K562 (cell line): ENCODE data around the gene KCNK2. TPM values are rescaled to one million over a fixed set of nuclear protein-coding genes. Genes with fewer than 3 reads are reported as not detected.

Experiments used
- ATAC-seq: fragments of 200-7000 bp; cut with Tn5 transposase; 3 replicates; pipeline ENCODE4 v1.9.1; 2020; ENCODE audit warnings: moderate library complexity
- BruUV-seq: library from RNA; stranded (reverse); fragments of 400-500 nt; replicated peaks from 2 replicates; lab custom pipeline; 2021; lab: Mats Ljungman, UMichigan
- CTCF ChIA-PET: fragments of 300-600 bp; formaldehyde crosslinking; extraction: SDS; loops from one replicate; lab custom pipeline; 2021; ENCODE audit warnings: low intra/inter-chr PET ratio; lab: Yijun Ruan, JAX
- POLR2A ChIA-PET: fragments of 300-600, 350-650 bp; sonication (Branson Sonifier 250); formaldehyde crosslinking; extraction: SDS; loops from one replicate; lab custom pipeline; 2021; ENCODE audit warnings: antibody characterized with exemption, inconsistent platforms; lab: Yijun Ruan, JAX
- DNase-seq, 4 experiments: peaks; one replicate each; pipeline versions ENCODE4 v3.0.0 to v3.0.0-alpha.2; 2011 to 2018; ENCODE audit warnings: low spot score in 3 of 4, mixed read lengths in 3 of 4; ENCODE audit errors: extremely low read depth in 1 of 4
- FAIRE-seq: peaks from 2 replicates; lab custom pipeline; 2011; peaks lifted over from hg19 to GRCh38; lab: Jason Lieb, UNC
- H2AFZ ChIP-seq: 2 replicates; pipeline ENCODE4 v1.6.0; 2011; ENCODE audit warnings: low read depth, low read length, control low read depth, inconsistent platforms
- H3K27ac ChIP-seq: fragments of 200-600 bp; 3 replicates; pipeline ENCODE4 v1.8.0; 2011; ENCODE audit warnings: low read depth, mild to moderate bottlenecking, control low read depth, inconsistent platforms, low read length, moderate library complexity, mixed read lengths; ENCODE audit errors: extremely low read depth
- H3K27me3 ChIP-seq, 2 experiments: fragments of 300-600 bp in 1 of 2; 2 replicates in 1 of 2; 3 replicates in 1 of 2; pipeline versions ENCODE4 v1.6.0 to v1.8.0; 2011; ENCODE audit warnings: inconsistent platforms in 2 of 2, low read length in 2 of 2, mild to moderate bottlenecking in 1 of 2, mixed read lengths in 1 of 2, moderate library complexity in 1 of 2; ENCODE audit not compliant: control insufficient read depth in 2 of 2, insufficient read depth in 2 of 2
- H3K36me3 ChIP-seq: fragments of 300-600 bp; 3 replicates; pipeline ENCODE4 v1.8.0; 2011; ENCODE audit warnings: mild to moderate bottlenecking, low read length, inconsistent platforms; ENCODE audit not compliant: control insufficient read depth, insufficient read depth
- H3K4me1 ChIP-seq, 2 experiments: fragments of 200-600 bp in 1 of 2; replicated peaks in 1 of 2; 2 replicates in 1 of 2; 3 replicates in 1 of 2; pipeline versions ENCODE4 v1.5.1 to v1.8.0; 2011; ENCODE audit warnings: inconsistent platforms in 2 of 2, low read length in 2 of 2, mild to moderate bottlenecking in 1 of 2, mixed read lengths in 1 of 2, moderate library complexity in 1 of 2; ENCODE audit not compliant: control insufficient read depth in 2 of 2, insufficient read depth in 2 of 2
- H3K4me2 ChIP-seq: 2 replicates; pipeline ENCODE4 v1.6.1; 2011; ENCODE audit warnings: low read length, control low read depth, inconsistent platforms, mixed read lengths; ENCODE audit not compliant: insufficient read depth
- H3K4me3 ChIP-seq: fragments of 200-600 bp; sonication (generic), shearing (Covaris generic); 2 replicates; pipeline ENCODE4 v1.5.1; 2016; ENCODE audit warnings: control low read depth, inconsistent platforms
- H3K79me2 ChIP-seq: fragments of 200-600 bp; 3 replicates; pipeline ENCODE4 v1.8.0; 2011; ENCODE audit warnings: low read length, inconsistent platforms; ENCODE audit not compliant: control insufficient read depth, insufficient read depth
- H3K9ac ChIP-seq, 2 experiments: 2 replicates each; pipeline versions ENCODE4 v1.6.0 to v1.6.1; 2011; ENCODE audit warnings: low read depth in 2 of 2, low read length in 2 of 2, control low read depth in 1 of 2, inconsistent platforms in 1 of 2, mild to moderate bottlenecking in 1 of 2, mixed read lengths in 1 of 2; ENCODE audit not compliant: insufficient read depth in 1 of 2
- H3K9me1 ChIP-seq: one replicate; pipeline ENCODE4 v1.6.0; 2011; ENCODE audit warnings: inconsistent platforms, mild to moderate bottlenecking, low read length, moderate library complexity; ENCODE audit not compliant: control insufficient read depth, insufficient read depth
- H3K9me3 ChIP-seq: replicated peaks from 2 replicates; pipeline ENCODE4 v1.5.1; 2011; ENCODE audit warnings: low read depth, low read length, inconsistent platforms; ENCODE audit not compliant: control insufficient read depth, insufficient read depth
- H4K20me1 ChIP-seq: replicated peaks from 2 replicates; pipeline ENCODE4 v1.6.1; 2011; ENCODE audit warnings: low read length, inconsistent platforms, mixed read lengths; ENCODE audit not compliant: control insufficient read depth, insufficient read depth
- WGBS: fragments of 100-300 bp; shearing (Covaris generic); methylation state at CpG from one replicate; pipeline ENCODE4 v1.1.6; 2016; ENCODE audit warnings: low coverage, mixed read lengths; ENCODE audit not compliant: insufficient coverage; ENCODE audit errors: missing lambda C conversion rate; 5-methylcytosine and 5-hydroxymethylcytosine counted together
- in situ Hi-C: fragments of 300-500 bp; cut with MboI; formaldehyde crosslinking; loops from 4 replicates; pipeline ENCODE4 v1.15.0; 2018; ENCODE audit warnings: inconsistent platforms, mixed read lengths
- intact Hi-C: fragments of 100-400 bp; cut with micrococcal nuclease; formaldehyde crosslinking; loops from 2 replicates; pipeline ENCODE4 v1.14.2; 2022
- polyA plus RNA-seq, 8 experiments: library from polyadenylated mRNA; depleted of rRNA in 4 of 8; stranded (reverse) in 5 of 8; unstranded in 3 of 8; fragments of >200 nt; fragmentation: Nextera tagmentation in 2 of 8; fragmentation: Illumina TruSeq in 1 of 8; extraction: Ambion mirVana in 2 of 8; extraction: Trizol in 1 of 8; gene quantifications; 2 replicates each; pipeline versions ENCODE4 v1.2.1 to v1.2.3, GENCODE V29; 2011 to 2014; ENCODE audit warnings: inconsistent platforms in 1 of 8, missing spikeins in 1 of 8
- total RNA-seq, 7 experiments: library from RNA; depleted of rRNA in 6 of 7; stranded (reverse); fragments of >200 nt in 6 of 7; fragmentation: Illumina TruSeq in 2 of 7; extraction: Trizol in 2 of 7; gene quantifications; 2 replicates each; pipeline versions ENCODE4 v1.2.1 to v1.2.3, GENCODE V29; 2011 to 2021; ENCODE audit warnings: low replicate concordance in 1 of 7
- TF ChIP-seq, protein P1 (sequence below), 2 experiments: IDR thresholded peaks in 1 of 2; conservative IDR thresholded peaks in 1 of 2; 2 replicates each; pipeline ENCODE4 v1.6.1; 2016; ENCODE audit warnings: low read depth in 2 of 2, mild to moderate bottlenecking in 1 of 2, missing compliant biosample characterization in 1 of 2, missing genetic modification characterization in 1 of 2, moderate library complexity in 1 of 2
- TF ChIP-seq, protein P2 (sequence below): IDR thresholded peaks from 2 replicates; pipeline ENCODE4 v1.6.1; 2016; ENCODE audit warnings: missing genetic modification characterization, missing compliant biosample characterization

KCNK2 gene
- total and polyA plus RNA-seq, 9 of the 15 experiments (the other 6 are each of a cell fraction or from before 2014, with no cell fraction given) = 0.04 to 0.13 (median 0.05) TPM; not detected in 3

DNA sequence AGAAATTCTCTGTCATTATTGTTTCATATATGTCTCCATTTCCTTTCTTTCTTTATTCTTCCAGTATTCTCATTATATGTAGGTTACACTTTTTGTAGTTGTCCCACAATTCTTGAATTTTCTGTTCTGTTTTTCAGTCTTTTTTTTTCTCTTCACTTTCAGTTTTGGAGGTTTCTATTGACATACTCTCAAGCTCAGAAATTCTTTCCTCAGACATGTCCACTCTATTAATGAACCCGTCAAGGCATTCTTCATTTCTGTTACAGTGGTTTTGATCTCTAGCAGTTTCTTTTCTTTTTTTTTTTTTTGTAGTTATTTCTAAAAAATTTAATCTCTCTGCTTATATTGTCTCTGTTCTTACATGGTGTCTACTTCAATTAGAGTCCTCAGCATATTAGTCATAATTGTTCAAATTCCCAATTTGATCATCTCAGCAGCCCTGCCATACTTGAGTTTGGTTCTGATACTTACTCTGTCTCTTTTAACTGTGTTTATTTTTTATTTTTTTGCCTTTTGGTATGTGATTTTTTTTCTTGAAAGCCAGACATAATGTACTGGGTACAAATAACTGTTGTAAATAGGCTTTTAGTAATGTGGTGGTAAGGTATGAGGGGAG lies 49.5 kb upstream of the KCNK2 start:
- 0% methylated on average over 1 of the region's 1 CpG for WGBS
- H3K79me2 ChIP-seq = no peaks in the 10 kb centered on the region
- ChIA-PET POLR2A (no interaction called here), CTCF (no interaction called here)
- H3K27me3 ChIP-seq = no peaks in the 10 kb centered on the region
- FAIRE-seq (no peak), ATAC-seq (no peak), DNase-seq (no peak)
- no peak overlapping the region for H3K9ac ChIP-seq
- H3K4me1 ChIP-seq = no peaks in the 10 kb centered on the region
- intact Hi-C loops (no loop called here), in situ Hi-C loops (no loop called here)
- H3K4me3 ChIP-seq = no peak overlapping the region
- no peak overlapping the region for H3K4me2 ChIP-seq
- TF ChIP-seq, protein P1, sequence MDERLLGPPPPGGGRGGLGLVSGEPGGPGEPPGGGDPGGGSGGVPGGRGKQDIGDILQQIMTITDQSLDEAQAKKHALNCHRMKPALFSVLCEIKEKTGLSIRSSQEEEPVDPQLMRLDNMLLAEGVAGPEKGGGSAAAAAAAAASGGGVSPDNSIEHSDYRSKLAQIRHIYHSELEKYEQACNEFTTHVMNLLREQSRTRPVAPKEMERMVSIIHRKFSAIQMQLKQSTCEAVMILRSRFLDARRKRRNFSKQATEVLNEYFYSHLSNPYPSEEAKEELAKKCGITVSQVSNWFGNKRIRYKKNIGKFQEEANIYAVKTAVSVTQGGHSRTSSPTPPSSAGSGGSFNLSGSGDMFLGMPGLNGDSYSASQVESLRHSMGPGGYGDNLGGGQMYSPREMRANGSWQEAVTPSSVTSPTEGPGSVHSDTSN (CRISPR knock-in tag; IDR thresholded peaks at IDR 0.05; ENCODE audit: low read depth) = no peak
- TF ChIP-seq, protein P1 (tag; conservative IDR thresholded peaks at IDR 0.05; ENCODE audit: low read depth) = no peak
- TF ChIP-seq, protein P2, sequence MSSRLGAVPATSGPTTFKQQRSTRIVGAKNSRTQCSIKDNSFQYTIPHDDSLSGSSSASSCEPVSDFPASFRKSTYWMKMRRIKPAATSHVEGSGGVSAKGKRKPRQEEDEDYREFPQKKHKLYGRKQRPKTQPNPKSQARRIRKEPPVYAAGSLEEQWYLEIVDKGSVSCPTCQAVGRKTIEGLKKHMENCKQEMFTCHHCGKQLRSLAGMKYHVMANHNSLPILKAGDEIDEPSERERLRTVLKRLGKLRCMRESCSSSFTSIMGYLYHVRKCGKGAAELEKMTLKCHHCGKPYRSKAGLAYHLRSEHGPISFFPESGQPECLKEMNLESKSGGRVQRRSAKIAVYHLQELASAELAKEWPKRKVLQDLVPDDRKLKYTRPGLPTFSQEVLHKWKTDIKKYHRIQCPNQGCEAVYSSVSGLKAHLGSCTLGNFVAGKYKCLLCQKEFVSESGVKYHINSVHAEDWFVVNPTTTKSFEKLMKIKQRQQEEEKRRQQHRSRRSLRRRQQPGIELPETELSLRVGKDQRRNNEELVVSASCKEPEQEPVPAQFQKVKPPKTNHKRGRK = no peak
- no peaks in the 10 kb centered on the region for H3K36me3 ChIP-seq
- no peaks in the 10 kb centered on the region for H4K20me1 ChIP-seq
- no peak overlapping the region for H2AFZ ChIP-seq
- no peaks in the 10 kb centered on the region; the same call in 1 of the 2 replicates for H3K9me3 ChIP-seq
- BruUV-seq = no TSS peak
- H3K9me1 ChIP-seq = no peaks in the 10 kb centered on the region
- H3K27ac ChIP-seq = no peak overlapping the region
